Measurements from ENCODE around the gene ADORA2B. TPM values are rescaled to one million over a fixed set of nuclear protein-coding genes. Genes with fewer than 3 reads are reported as not detected.
"Not testable (repeated sequence)": the region's sequence is repeated elsewhere in the genome, so short reads cannot be mapped to it uniquely, and the experiment has no call there.

The ADORA2B gene
- 3.6 and 8.2 TPM in 2 replicates for total RNA-seq

- DNase-seq = peak; percentile 88
Observed at GRCh38 chr17:15944759-15945526, at the start of gene ADORA2B. Gene ADORA2B (plus strand): TSS chr17:15945130. CDS start chr17:15945249, 119 bp downstream.

GRCh38 chr17:15896277-15896676 lies 48.7 kb upstream of the ADORA2B start:
- DNase-seq = no peak

GRCh38 chr17:15896834-15897233 lies 48.1 kb upstream of the ADORA2B start:
- DNase-seq = no peak

- DNase-seq = not testable (repeated sequence)
Observed at GRCh38 chr17:15899596-15899995, 45.3 kb upstream of the ADORA2B start.

- no peak for DNase-seq
Observed at GRCh38 chr17:15900871-15901270, 44.1 kb upstream of the ADORA2B start.

GRCh38 chr17:15905236-15905635 lies 39.7 kb upstream of the ADORA2B start:
- not testable (repeated sequence) for DNase-seq

- no peak for DNase-seq
Observed at GRCh38 chr17:15907290-15907689, 37.6 kb upstream of the ADORA2B start.

GRCh38 chr17:15908378-15908777 lies 36.6 kb upstream of the ADORA2B start:
- DNase-seq = no peak

- DNase-seq = no peak
Observed at GRCh38 chr17:15909481-15909991, 35.4 kb upstream of the ADORA2B start.

- DNase-seq = no peak
Observed at GRCh38 chr17:15910791-15911190, 34.1 kb upstream of the ADORA2B start.

GRCh38 chr17:15911701-15912100 lies 33.2 kb upstream of the ADORA2B start:
- DNase-seq = not testable (repeated sequence)

- no peak for DNase-seq
Observed at GRCh38 chr17:15912416-15912955, 32.4 kb upstream of the ADORA2B start.

GRCh38 chr17:15913826-15914225 lies 31.1 kb upstream of the ADORA2B start:
- no peak for DNase-seq

GRCh38 chr17:15914400-15915170 lies 30.3 kb upstream of the ADORA2B start:
- DNase-seq = no peak

- no peak for DNase-seq
Observed at GRCh38 chr17:15915961-15916360, 29.0 kb upstream of the ADORA2B start.

GRCh38 chr17:15917021-15917437 lies 27.9 kb upstream of the ADORA2B start:
- no peak for DNase-seq

GRCh38 chr17:15917438-15918027 lies 27.4 kb upstream of the ADORA2B start:
- DNase-seq = no peak

- DNase-seq = no peak
Observed at GRCh38 chr17:15918261-15918660, 26.7 kb upstream of the ADORA2B start.

GRCh38 chr17:15918661-15919259 lies 26.2 kb upstream of the ADORA2B start:
- no peak for DNase-seq

- no peak for DNase-seq
Observed at GRCh38 chr17:15919466-15919865, 25.5 kb upstream of the ADORA2B start.

GRCh38 chr17:15920758-15921239 lies 24.1 kb upstream of the ADORA2B start:
- DNase-seq = peak; percentile 23

- DNase-seq = no peak
Observed at GRCh38 chr17:15921640-15922039, 23.3 kb upstream of the ADORA2B start.
